K562 (cell line): Measurements from ENCODE around the gene ZNF22. TPM values are rescaled to one million over a fixed set of nuclear protein-coding genes. Genes with fewer than 3 reads are reported as not detected.

ENCODE experiments used
- ATAC-seq: fragments of 200-7000 bp; cut with Tn5 transposase; 3 replicates; pipeline ENCODE4 v1.9.1; 2020; ENCODE audit warnings: moderate library complexity
- BruUV-seq: library from RNA; stranded (reverse); fragments of 400-500 nt; replicated peaks from 2 replicates; lab custom pipeline; 2021; lab: Mats Ljungman, UMichigan
- CTCF ChIA-PET: fragments of 300-600 bp; formaldehyde crosslinking; extraction: SDS; loops from one replicate; lab custom pipeline; 2021; ENCODE audit warnings: low intra/inter-chr PET ratio; lab: Yijun Ruan, JAX
- POLR2A ChIA-PET: fragments of 300-600, 350-650 bp; sonication (Branson Sonifier 250); formaldehyde crosslinking; extraction: SDS; loops from one replicate; lab custom pipeline; 2021; ENCODE audit warnings: antibody characterized with exemption, inconsistent platforms; lab: Yijun Ruan, JAX
- DNase-seq, 4 experiments: peaks; one replicate each; pipeline versions ENCODE4 v3.0.0 to v3.0.0-alpha.2; 2011 to 2018; ENCODE audit warnings: low spot score in 3 of 4, mixed read lengths in 3 of 4; ENCODE audit errors: extremely low read depth in 1 of 4
- FAIRE-seq: peaks from 2 replicates; lab custom pipeline; 2011; peaks lifted over from hg19 to GRCh38; lab: Jason Lieb, UNC
- H2AFZ ChIP-seq: 2 replicates; pipeline ENCODE4 v1.6.0; 2011; ENCODE audit warnings: low read depth, low read length, control low read depth, inconsistent platforms
- H3K27ac ChIP-seq: fragments of 200-600 bp; 3 replicates; pipeline ENCODE4 v1.8.0; 2011; ENCODE audit warnings: low read depth, mild to moderate bottlenecking, control low read depth, inconsistent platforms, low read length, moderate library complexity, mixed read lengths; ENCODE audit errors: extremely low read depth
- H3K27me3 ChIP-seq, 2 experiments: fragments of 300-600 bp in 1 of 2; 2 replicates in 1 of 2; 3 replicates in 1 of 2; pipeline versions ENCODE4 v1.6.0 to v1.8.0; 2011; ENCODE audit warnings: inconsistent platforms in 2 of 2, low read length in 2 of 2, mild to moderate bottlenecking in 1 of 2, mixed read lengths in 1 of 2, moderate library complexity in 1 of 2; ENCODE audit not compliant: control insufficient read depth in 2 of 2, insufficient read depth in 2 of 2
- H3K36me3 ChIP-seq: fragments of 300-600 bp; 3 replicates; pipeline ENCODE4 v1.8.0; 2011; ENCODE audit warnings: mild to moderate bottlenecking, low read length, inconsistent platforms; ENCODE audit not compliant: control insufficient read depth, insufficient read depth
- H3K4me1 ChIP-seq, 2 experiments: fragments of 200-600 bp in 1 of 2; replicated peaks in 1 of 2; 2 replicates in 1 of 2; 3 replicates in 1 of 2; pipeline versions ENCODE4 v1.5.1 to v1.8.0; 2011; ENCODE audit warnings: inconsistent platforms in 2 of 2, low read length in 2 of 2, mild to moderate bottlenecking in 1 of 2, mixed read lengths in 1 of 2, moderate library complexity in 1 of 2; ENCODE audit not compliant: control insufficient read depth in 2 of 2, insufficient read depth in 2 of 2
- H3K4me2 ChIP-seq: 2 replicates; pipeline ENCODE4 v1.6.1; 2011; ENCODE audit warnings: low read length, control low read depth, inconsistent platforms, mixed read lengths; ENCODE audit not compliant: insufficient read depth
- H3K4me3 ChIP-seq: fragments of 200-600 bp; sonication (generic), shearing (Covaris generic); 2 replicates; pipeline ENCODE4 v1.5.1; 2016; ENCODE audit warnings: control low read depth, inconsistent platforms
- H3K79me2 ChIP-seq: fragments of 200-600 bp; 3 replicates; pipeline ENCODE4 v1.8.0; 2011; ENCODE audit warnings: low read length, inconsistent platforms; ENCODE audit not compliant: control insufficient read depth, insufficient read depth
- H3K9ac ChIP-seq, 2 experiments: 2 replicates each; pipeline versions ENCODE4 v1.6.0 to v1.6.1; 2011; ENCODE audit warnings: low read depth in 2 of 2, low read length in 2 of 2, control low read depth in 1 of 2, inconsistent platforms in 1 of 2, mild to moderate bottlenecking in 1 of 2, mixed read lengths in 1 of 2; ENCODE audit not compliant: insufficient read depth in 1 of 2
- H3K9me1 ChIP-seq: one replicate; pipeline ENCODE4 v1.6.0; 2011; ENCODE audit warnings: inconsistent platforms, mild to moderate bottlenecking, low read length, moderate library complexity; ENCODE audit not compliant: control insufficient read depth, insufficient read depth
- H3K9me3 ChIP-seq: replicated peaks from 2 replicates; pipeline ENCODE4 v1.5.1; 2011; ENCODE audit warnings: low read depth, low read length, inconsistent platforms; ENCODE audit not compliant: control insufficient read depth, insufficient read depth
- H4K20me1 ChIP-seq: replicated peaks from 2 replicates; pipeline ENCODE4 v1.6.1; 2011; ENCODE audit warnings: low read length, inconsistent platforms, mixed read lengths; ENCODE audit not compliant: control insufficient read depth, insufficient read depth
- ATF7 ChIP-seq: fragments of 450-650 bp; IDR thresholded peaks from 2 replicates; pipeline ENCODE4 v1.7.1; 2014; ENCODE audit warnings: mild to moderate bottlenecking, moderate library complexity
- PHF8 ChIP-seq: fragments of 200-600 bp; sonication (generic); IDR thresholded peaks from 2 replicates; pipeline ENCODE4 v1.6.1; 2012; ENCODE audit warnings: mixed run types, mild to moderate bottlenecking, inconsistent platforms, low read length, moderate library complexity, borderline replicate concordance
- TEAD2 ChIP-seq: fragments of 450-650 bp; IDR thresholded peaks from 2 replicates; pipeline ENCODE4 v1.6.1; 2016; ENCODE audit warnings: missing genetic modification characterization, control low read depth, missing compliant biosample characterization
- TEAD4 ChIP-seq, 2 experiments: sonication (generic) in 1 of 2; formaldehyde crosslinking in 1 of 2; IDR thresholded peaks; 2 replicates each; pipeline versions ENCODE4 v1.6.1 to v1.8.0; 2012 to 2022; ENCODE audit warnings: borderline replicate concordance in 1 of 2, inconsistent platforms in 1 of 2, low read length in 1 of 2, mild to moderate bottlenecking in 1 of 2, missing genetic modification reagents in 1 of 2
- TRIM24 ChIP-seq, 2 experiments: fragments of 450-650 bp; IDR thresholded peaks; 2 replicates each; pipeline ENCODE4 v1.6.1; 2016
- ZNF384 ChIP-seq: IDR thresholded peaks from 2 replicates; pipeline ENCODE4 v1.6.1; 2012; ENCODE audit warnings: low read depth, low read length, improper control_type of control experiment
- whole genome bisulfite sequencing: fragments of 100-300 bp; shearing (Covaris generic); methylation state at CpG from one replicate; pipeline ENCODE4 v1.1.6; 2016; ENCODE audit warnings: low coverage, mixed read lengths; ENCODE audit not compliant: insufficient coverage; ENCODE audit errors: missing lambda C conversion rate; 5-methylcytosine and 5-hydroxymethylcytosine counted together
- in situ Hi-C: fragments of 300-500 bp; cut with MboI; formaldehyde crosslinking; loops from 4 replicates; pipeline ENCODE4 v1.15.0; 2018; ENCODE audit warnings: inconsistent platforms, mixed read lengths
- intact Hi-C: fragments of 100-400 bp; cut with micrococcal nuclease; formaldehyde crosslinking; loops from 2 replicates; pipeline ENCODE4 v1.14.2; 2022
- polyA plus RNA-seq, 8 experiments: library from polyadenylated mRNA; depleted of rRNA in 4 of 8; stranded (reverse) in 5 of 8; unstranded in 3 of 8; fragments of >200 nt; fragmentation: Nextera tagmentation in 2 of 8; fragmentation: Illumina TruSeq in 1 of 8; extraction: Ambion mirVana in 2 of 8; extraction: Trizol in 1 of 8; gene quantifications; 2 replicates each; pipeline versions ENCODE4 v1.2.1 to v1.2.3, GENCODE V29; 2011 to 2014; ENCODE audit warnings: inconsistent platforms in 1 of 8, missing spikeins in 1 of 8
- total RNA-seq, 7 experiments: library from RNA; depleted of rRNA in 6 of 7; stranded (reverse); fragments of >200 nt in 6 of 7; fragmentation: Illumina TruSeq in 2 of 7; extraction: Trizol in 2 of 7; gene quantifications; 2 replicates each; pipeline versions ENCODE4 v1.2.1 to v1.2.3, GENCODE V29; 2011 to 2021; ENCODE audit warnings: low replicate concordance in 1 of 7
- TF ChIP-seq, protein P1 (sequence below): fragments of 450-650 bp; formaldehyde crosslinking; IDR thresholded peaks from 2 replicates; pipeline ENCODE4 v1.4.0; 2020; ENCODE audit warnings: mild to moderate bottlenecking, moderate library complexity
- TF ChIP-seq, protein P2 (sequence below): IDR thresholded peaks from 2 replicates; pipeline ENCODE4 v1.6.1; 2012; ENCODE audit warnings: low read depth, low read length, improper control_type of control experiment, borderline replicate concordance
- TF ChIP-seq, protein P3 (sequence below): IDR thresholded peaks from 2 replicates; pipeline ENCODE4 v1.6.1; 2014; ENCODE audit warnings: antibody characterized with exemption

ZNF22 gene
- total and polyA plus RNA-seq, 9 of the 15 experiments (the other 6 are each of a cell fraction or from before 2014, with no cell fraction given): 36.2 to 98.7 (median 51.2) TPM

DNA sequence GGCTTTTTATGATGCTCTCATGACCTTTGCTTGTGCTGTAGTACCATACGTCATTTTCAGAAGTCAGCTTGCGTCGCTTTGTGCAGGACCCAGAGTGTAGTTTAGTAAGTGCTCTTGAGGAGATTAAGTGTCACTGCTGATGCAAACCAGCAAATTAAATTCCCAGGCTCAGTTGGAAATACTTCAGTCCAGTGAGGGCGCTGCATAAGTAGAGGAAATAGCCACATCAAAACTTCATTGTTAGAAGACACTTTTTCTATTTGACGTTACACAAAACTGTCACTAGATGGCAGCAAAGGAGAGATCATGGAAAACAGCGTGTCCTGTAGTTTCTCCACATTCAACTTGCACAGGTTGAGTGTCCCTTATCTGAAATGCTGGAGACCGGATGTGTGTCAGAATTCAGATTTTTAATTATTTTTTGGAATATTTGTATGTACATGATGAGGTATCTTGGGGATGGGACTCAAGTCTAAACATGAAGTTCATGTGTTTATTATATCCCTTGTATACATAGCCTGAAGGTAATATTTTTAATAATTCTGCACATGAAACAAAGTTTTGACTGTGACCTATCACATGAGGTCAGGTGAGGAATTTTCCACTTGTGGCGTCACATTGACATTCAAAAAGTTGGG is 7.9 kb downstream of the ZNF22 start:
- Histone ChIP-seq H3K27me3 (no peaks in the 10 kb centered on the region), H2AFZ (peak overlapping the region; percentile 29; the same call in 1 of the 2 replicates), H3K79me2 (peaks cover 3% of the 10 kb centered on the region; the same call in 2 of the 3 replicates), H3K27ac (no peak overlapping the region), H3K4me2 (no peak overlapping the region), H3K9me1 (no peaks in the 10 kb centered on the region), H3K4me3 (no peak overlapping the region), H3K9me3 (peaks cover 2% of the 10 kb centered on the region; the same call in 1 of the 2 replicates), H3K4me1 (0 out of 5 replicates have a peak, but pooled peaks cover 0 to 2% of the 10 kb centered on the region in 2 experiments), H3K9ac (no peak overlapping the region), H3K36me3 (peaks cover 14% of the 10 kb centered on the region), H4K20me1 (no peaks in the 10 kb centered on the region)
- in situ Hi-C loops: loop anchor here (10.0 kb wide), 1 partner anchor 456 kb away; no protein-coding TSS in a partner anchor
- FAIRE-seq: peak; percentile 94
- 13% methylated on average over 8 of the region's 8 CpGs for WGBS
- no TSS peak for BruUV-seq
- CTCF ChIA-PET: interaction anchor here (0.6 to 1.5 kb wide), 3 partner anchors 53 to 227 kb away, joined by 3 to 11 read pairs (median 6); no protein-coding TSS in a partner anchor
- DNase-seq: peak; percentile 68 to 87 (median 72)
- peak; percentile 95 for ATAC-seq
- intact Hi-C loops: loop anchor here (2.0 to 5.0 kb wide), 3 partner anchors 226 to 1014 kb away; no protein-coding TSS in a partner anchor
- POLR2A ChIA-PET: no interaction called here
- TF ChIP-seq, protein P1, sequence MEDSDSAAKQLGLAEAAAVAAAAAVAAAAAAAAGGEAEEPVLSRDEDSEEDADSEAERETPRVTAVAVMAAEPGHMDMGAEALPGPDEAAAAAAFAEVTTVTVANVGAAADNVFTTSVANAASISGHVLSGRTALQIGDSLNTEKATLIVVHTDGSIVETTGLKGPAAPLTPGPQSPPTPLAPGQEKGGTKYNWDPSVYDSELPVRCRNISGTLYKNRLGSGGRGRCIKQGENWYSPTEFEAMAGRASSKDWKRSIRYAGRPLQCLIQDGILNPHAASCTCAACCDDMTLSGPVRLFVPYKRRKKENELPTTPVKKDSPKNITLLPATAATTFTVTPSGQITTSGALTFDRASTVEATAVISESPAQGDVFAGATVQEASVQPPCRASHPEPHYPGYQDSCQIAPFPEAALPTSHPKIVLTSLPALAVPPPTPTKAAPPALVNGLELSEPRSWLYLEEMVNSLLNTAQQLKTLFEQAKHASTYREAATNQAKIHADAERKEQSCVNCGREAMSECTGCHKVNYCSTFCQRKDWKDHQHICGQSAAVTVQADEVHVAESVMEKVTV (CRISPR knock-in tag): peak; percentile 81
- 0 out of 2 replicates have a peak, but pooled peaks have one; percentile 16 for TF ChIP-seq TEAD2 (tag)
- TF ChIP-seq ATF7: peak; percentile 52
- TF ChIP-seq PHF8: no peak
- TF ChIP-seq, protein P2, sequence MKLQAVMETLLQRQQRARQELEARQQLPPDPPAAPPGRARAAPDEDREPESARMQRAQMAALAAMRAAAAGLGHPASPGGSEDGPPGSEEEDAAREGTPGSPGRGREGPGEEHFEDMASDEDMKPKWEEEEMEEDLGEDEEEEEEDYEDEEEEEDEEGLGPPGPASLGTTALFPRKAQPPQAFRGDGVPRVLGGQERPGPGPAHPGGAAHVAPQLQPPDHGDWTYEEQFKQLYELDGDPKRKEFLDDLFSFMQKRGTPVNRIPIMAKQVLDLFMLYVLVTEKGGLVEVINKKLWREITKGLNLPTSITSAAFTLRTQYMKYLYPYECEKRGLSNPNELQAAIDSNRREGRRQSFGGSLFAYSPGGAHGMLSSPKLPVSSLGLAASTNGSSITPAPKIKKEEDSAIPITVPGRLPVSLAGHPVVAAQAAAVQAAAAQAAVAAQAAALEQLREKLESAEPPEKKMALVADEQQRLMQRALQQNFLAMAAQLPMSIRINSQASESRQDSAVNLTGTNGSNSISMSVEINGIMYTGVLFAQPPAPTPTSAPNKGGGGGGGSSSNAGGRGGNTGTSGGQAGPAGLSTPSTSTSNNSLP: peak; percentile 95
- peak; percentile 72 for TF ChIP-seq ZNF384
- 0 out of 2 replicates have a peak, but pooled peaks have one; percentile 17 for TF ChIP-seq TEAD4 (IDR thresholded peaks at IDR 0.05; ENCODE audit: low read length)
- TF ChIP-seq TEAD4 (CRISPR knock-in tag; IDR thresholded peaks at IDR 0.05; ENCODE audit: borderline replicate concordance): no peak
- no peak for TF ChIP-seq TRIM24 (IDR thresholded peaks at IDR 0.05)
- TF ChIP-seq, protein P3, sequence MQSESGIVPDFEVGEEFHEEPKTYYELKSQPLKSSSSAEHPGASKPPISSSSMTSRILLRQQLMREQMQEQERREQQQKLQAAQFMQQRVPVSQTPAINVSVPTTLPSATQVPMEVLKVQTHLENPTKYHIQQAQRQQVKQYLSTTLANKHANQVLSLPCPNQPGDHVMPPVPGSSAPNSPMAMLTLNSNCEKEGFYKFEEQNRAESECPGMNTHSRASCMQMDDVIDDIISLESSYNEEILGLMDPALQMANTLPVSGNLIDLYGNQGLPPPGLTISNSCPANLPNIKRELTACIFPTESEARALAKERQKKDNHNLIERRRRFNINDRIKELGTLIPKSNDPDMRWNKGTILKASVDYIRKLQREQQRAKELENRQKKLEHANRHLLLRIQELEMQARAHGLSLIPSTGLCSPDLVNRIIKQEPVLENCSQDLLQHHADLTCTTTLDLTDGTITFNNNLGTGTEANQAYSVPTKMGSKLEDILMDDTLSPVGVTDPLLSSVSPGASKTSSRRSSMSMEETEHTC: no peak
